ENCODE results near the gene POLDIP2. TPM values are rescaled to one million over a fixed set of nuclear protein-coding genes. Genes with fewer than 3 reads are reported as not detected.

Gene POLDIP2
- total RNA-seq, 3 donors from 2014 or later, result 71.7 to 82.4 (median 81.3) TPM

DNA sequence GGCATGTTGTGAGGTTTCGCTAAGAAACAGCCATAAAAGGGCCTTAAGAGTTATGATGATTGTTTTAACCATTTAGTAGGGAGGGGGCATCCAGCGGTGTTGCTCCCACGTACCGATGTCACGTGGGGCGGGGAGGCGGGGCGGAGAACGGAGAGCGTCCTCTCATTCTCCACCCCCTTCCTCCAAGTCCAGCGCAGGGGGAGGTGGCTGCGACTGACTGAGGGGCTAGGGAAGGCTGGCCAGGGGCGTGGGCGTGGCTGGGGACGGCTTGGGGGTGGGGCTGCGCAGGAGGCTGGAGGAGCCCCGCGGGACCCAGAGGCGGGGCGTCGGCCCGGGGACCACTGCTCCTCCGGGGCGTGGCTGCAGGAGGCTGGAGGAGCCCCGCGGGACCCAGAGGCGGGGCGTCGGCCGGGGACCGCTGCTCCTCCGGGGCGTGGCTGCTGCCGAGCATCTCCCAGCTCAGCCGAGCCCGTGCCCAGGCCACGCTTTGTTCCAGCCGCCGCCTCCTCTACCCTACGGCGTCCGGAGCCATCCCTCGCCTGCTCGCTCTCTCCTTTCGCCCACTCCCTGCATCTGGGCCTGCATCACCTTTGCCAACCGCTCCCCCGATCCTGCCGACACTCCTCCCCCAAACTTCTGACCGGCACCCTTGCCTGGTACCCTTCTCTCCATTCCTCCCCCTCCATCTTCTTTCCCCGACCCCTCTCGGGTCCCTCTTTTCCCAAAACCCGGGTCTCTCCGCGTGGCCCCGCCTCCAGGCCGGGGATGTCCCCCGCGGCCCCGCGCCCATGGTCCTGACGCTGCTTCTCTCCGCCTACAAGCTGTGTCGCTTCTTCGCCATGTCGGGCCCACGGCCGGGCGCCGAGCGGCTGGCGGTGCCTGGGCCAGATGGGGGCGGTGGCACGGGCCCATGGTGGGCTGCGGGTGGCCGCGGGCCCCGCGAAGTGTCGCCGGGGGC lies 14.2 kb upstream of the POLDIP2 start, which contains the start of gene SARM1:
TSS of gene SARM1 (plus strand) at position 450 of the 958 bp plus-strand sequence. CDS start at position 789, 339 bp downstream.
- Histone ChIP-seq H3K36me3 (ENCODE audit: low read depth) (no peaks in the 10 kb centered on the region), H3K4me1 (ENCODE audit: low read depth) (peaks cover 11% of the 10 kb centered on the region), H3K9me3 (no peaks in the 10 kb centered on the region), H3K4me3 (no peak within 1 kb of the TSS)
- ATAC-seq, result peak; percentile 88
- intact Hi-C loops (cut with DNase I, micrococcal nuclease), result no loop called here
- TF ChIP-seq, protein P1, sequence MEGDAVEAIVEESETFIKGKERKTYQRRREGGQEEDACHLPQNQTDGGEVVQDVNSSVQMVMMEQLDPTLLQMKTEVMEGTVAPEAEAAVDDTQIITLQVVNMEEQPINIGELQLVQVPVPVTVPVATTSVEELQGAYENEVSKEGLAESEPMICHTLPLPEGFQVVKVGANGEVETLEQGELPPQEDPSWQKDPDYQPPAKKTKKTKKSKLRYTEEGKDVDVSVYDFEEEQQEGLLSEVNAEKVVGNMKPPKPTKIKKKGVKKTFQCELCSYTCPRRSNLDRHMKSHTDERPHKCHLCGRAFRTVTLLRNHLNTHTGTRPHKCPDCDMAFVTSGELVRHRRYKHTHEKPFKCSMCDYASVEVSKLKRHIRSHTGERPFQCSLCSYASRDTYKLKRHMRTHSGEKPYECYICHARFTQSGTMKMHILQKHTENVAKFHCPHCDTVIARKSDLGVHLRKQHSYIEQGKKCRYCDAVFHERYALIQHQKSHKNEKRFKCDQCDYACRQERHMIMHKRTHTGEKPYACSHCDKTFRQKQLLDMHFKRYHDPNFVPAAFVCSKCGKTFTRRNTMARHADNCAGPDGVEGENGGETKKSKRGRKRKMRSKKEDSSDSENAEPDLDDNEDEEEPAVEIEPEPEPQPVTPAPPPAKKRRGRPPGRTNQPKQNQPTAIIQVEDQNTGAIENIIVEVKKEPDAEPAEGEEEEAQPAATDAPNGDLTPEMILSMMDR (IDR thresholded peaks at IDR 0.05), result no peak
- DNase-seq, result peak; percentile 76 to 91 (median 81)

DNA sequence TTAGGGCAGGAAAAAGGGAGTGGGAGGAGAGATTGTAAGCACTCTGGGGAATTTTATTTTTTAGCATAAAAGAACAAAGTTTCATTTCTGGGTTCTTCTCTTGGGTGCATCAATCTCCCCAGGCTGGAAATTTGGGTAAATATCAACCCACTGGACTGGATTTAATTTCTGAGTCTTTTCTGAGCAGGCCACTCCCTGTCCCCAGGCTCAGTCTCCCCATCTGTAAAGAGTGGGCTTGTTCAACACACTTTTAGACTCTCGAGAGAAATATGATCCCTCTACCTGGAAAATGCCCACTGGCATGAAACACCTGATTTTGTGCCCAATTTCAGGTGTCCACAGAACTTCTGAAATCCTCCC lies 13.4 kb upstream of the POLDIP2 start:
- H3K4me1 ChIP-seq (ENCODE audit: low read depth), result peaks cover 11% of the 10 kb centered on the region
- DNase-seq (no peak), ATAC-seq (no peak)
- no peak overlapping the region for H3K4me3 ChIP-seq
- TF ChIP-seq, protein P1 (IDR thresholded peaks at IDR 0.05), result no peak
- H3K9me3 ChIP-seq, result no peaks in the 10 kb centered on the region
- H3K36me3 ChIP-seq (ENCODE audit: low read depth), result no peaks in the 10 kb centered on the region
- intact Hi-C loops (cut with DNase I, micrococcal nuclease), result no loop called here

DNA sequence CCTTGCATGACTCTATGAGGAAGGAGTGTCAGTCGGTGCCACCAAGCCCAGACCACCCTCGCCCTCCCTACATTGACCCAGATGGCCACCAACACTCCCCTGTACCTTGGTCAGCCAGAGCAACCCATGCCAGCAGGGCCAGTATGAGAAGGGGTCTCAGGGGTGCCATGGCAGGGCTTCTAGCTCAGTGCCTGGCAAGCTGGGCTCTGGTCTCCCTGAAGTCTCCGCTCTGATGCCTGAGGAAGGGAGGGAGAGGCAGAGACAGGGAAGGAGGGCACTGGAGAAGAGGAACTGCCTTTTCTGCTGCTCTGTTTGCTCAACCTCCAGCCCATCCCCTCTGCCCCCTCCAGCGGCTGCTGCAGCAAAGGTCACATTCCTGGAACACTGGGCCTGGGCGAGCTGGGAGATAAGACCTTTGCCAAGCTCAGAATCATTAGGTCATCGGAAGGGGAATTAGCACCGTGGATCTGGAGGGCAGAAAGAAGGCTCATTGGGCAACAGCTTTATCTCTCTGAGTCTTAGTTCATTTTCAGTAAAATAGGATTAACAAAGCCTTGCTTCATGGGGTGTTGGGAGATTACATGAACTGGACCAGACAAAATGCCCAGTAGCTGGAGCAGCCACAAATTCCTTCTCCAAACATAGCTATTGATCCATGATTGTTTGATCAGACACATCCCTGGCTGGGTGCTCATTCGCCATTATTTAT lies 12.9 kb upstream of the POLDIP2 start, which contains the start of gene VTN:
TSS of gene VTN (minus strand) at position 273 of the 709 bp plus-strand sequence. CDS start at position 169, 104 bp downstream.
- H3K4me1 ChIP-seq (ENCODE audit: low read depth), result peaks cover 11% of the 10 kb centered on the region
- no peaks in the 10 kb centered on the region for H3K9me3 ChIP-seq
- intact Hi-C loops (cut with DNase I, micrococcal nuclease), result no loop called here
- H3K4me3 ChIP-seq, result no peak within 1 kb of the TSS
- no peaks in the 10 kb centered on the region for H3K36me3 ChIP-seq (ENCODE audit: low read depth)
- ATAC-seq, result no peak
- TF ChIP-seq, protein P1 (IDR thresholded peaks at IDR 0.05), result no peak
- DNase-seq, result no peak

DNA sequence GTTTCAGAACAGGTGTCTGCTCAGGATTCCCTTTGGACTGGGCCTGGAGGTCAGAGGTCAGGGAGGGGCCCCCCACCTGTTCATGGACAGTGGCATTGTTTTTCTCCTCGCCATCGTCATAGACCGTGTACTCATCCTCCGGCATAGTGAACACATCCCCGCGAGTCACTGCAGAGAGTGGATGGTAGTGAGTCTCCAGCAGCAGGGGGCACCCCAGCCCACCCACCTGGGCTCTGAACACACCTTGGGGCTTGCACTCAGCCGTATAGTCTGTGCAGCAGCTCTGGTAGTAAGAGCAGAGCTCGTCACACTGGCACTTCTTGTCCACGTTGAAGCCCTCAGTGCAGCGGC lies 12.3 kb upstream of the POLDIP2 start:
- TF ChIP-seq, protein P1 (IDR thresholded peaks at IDR 0.05), result no peak
- H3K9me3 ChIP-seq, result no peaks in the 10 kb centered on the region
- H3K4me1 ChIP-seq (ENCODE audit: low read depth), result peaks cover 11% of the 10 kb centered on the region
- no peak overlapping the region for H3K4me3 ChIP-seq
- intact Hi-C loops (cut with DNase I, micrococcal nuclease), result no loop called here
- DNase-seq (no peak), ATAC-seq (no peak)
- no peaks in the 10 kb centered on the region for H3K36me3 ChIP-seq (ENCODE audit: low read depth)

DNA sequence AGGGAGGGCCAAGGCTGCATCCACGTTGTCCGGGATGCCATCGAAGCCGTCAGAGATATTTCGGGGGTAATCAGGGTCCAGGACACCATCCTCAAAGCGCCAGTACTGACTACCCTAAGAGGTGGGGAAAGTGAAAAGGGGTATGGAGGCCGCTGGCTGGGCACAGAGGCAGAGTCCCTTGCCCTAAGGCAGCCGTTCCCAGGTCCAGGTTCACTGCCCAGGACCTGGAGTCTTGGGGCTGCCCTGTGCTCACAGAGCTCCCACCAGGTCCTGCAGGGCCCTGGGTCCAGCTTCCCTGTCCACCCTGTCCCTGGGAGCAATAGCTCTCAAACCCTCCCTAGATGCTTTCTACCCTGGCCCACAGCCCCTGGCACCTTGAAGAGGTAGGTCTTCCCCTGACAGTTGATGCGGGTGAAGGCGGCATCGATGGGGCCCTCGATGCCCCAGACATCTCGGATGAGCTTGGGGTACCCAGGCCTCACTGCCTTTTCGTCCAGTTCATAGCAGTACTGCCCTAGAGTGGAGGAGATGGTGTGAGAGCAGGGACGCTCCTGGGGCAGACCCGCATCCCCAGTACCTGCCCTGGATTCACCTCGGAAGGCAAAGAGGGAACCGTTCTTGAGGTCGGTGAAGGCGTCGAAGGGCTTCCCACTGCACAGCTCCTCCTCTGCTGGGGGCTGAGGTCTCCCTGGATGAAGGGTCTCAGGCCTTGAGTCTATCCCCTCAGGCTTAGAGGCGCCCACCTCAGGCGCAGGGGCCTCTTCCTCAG lies 11.8 kb upstream of the POLDIP2 start:
- DNase-seq (no peak), ATAC-seq (no peak)
- intact Hi-C loops (cut with DNase I, micrococcal nuclease), result no loop called here
- Histone ChIP-seq H3K4me1 (ENCODE audit: low read depth) (peaks cover 11% of the 10 kb centered on the region), H3K36me3 (ENCODE audit: low read depth) (no peaks in the 10 kb centered on the region), H3K9me3 (no peaks in the 10 kb centered on the region), H3K4me3 (no peak overlapping the region)
- TF ChIP-seq, protein P1 (IDR thresholded peaks at IDR 0.05), result no peak

Data from mucosa of descending colon (tissue), 3 donors.